NK-92 (cell line): Measurements from ENCODE around the gene NEURL4.
"Not testable (repeated sequence)": the region's sequence is repeated elsewhere in the genome, so short reads cannot be mapped to it uniquely, and the experiment has no call there.

Source experiments
- DNase-seq: peaks from one replicate; lab custom pipeline; 2025; ENCODE audit not compliant: unreplicated experiment; lab: John Stamatoyannopoulos, UW

NEURL4 gene

GRCh38 chr17:7328840-7329373 lies at the start of gene NEURL4:
Gene NEURL4 (minus strand): TSS chr17:7329335. CDS start chr17:7329312, 23 bp downstream.
- DNase-seq, result no peak

GRCh38 chr17:7374353-7374752 lies 45.2 kb upstream of the NEURL4 start:
- no peak for DNase-seq

GRCh38 chr17:7370853-7371252 lies 41.7 kb upstream of the NEURL4 start:
- no peak for DNase-seq

GRCh38 chr17:7369825-7370224 lies 40.7 kb upstream of the NEURL4 start:
- DNase-seq, result no peak

- DNase-seq, result not testable (repeated sequence)
These were observed 39.5 kb upstream of the NEURL4 start for GRCh38 chr17:7368599-7368994.

GRCh38 chr17:7367918-7368598 lies 38.9 kb upstream of the NEURL4 start:
- no peak for DNase-seq

- DNase-seq, result no peak
These were observed 37.9 kb upstream of the NEURL4 start for GRCh38 chr17:7367083-7367482.

- DNase-seq, result not testable (repeated sequence)
These were observed 36.8 kb upstream of the NEURL4 start for GRCh38 chr17:7365963-7366362.

GRCh38 chr17:7363311-7363710 lies 34.2 kb upstream of the NEURL4 start:
- no peak for DNase-seq

- DNase-seq, result no peak
These were observed 32.8 kb upstream of the NEURL4 start for GRCh38 chr17:7361906-7362305.

GRCh38 chr17:7357381-7357780 lies 28.2 kb upstream of the NEURL4 start:
- no peak for DNase-seq

GRCh38 chr17:7356756-7357155 lies 27.6 kb upstream of the NEURL4 start:
- no peak for DNase-seq

- no peak for DNase-seq
These were observed 27.0 kb upstream of the NEURL4 start for GRCh38 chr17:7356072-7356549.

GRCh38 chr17:7355573-7355972 lies 26.4 kb upstream of the NEURL4 start:
- no peak for DNase-seq

- DNase-seq, result no peak
These were observed 25.9 kb upstream of the NEURL4 start, which contains the start of gene TMEM95 for GRCh38 chr17:7355053-7355452. Gene TMEM95 (plus strand): TSS chr17:7355156. CDS start chr17:7355205, 49 bp downstream.

- no peak for DNase-seq
These were observed 25.2 kb upstream of the NEURL4 start for GRCh38 chr17:7354262-7354843.

GRCh38 chr17:7352910-7353635 lies 23.9 kb upstream of the NEURL4 start:
- no peak for DNase-seq

GRCh38 chr17:7352503-7352889 lies 23.4 kb upstream of the NEURL4 start:
- no peak for DNase-seq

- DNase-seq, result no peak
These were observed 22.7 kb upstream of the NEURL4 start, which contains the start of gene KCTD11 for GRCh38 chr17:7351665-7352502. Gene KCTD11 (plus strand): TSS chr17:7352162.

GRCh38 chr17:7348478-7349242 lies 19.5 kb upstream of the NEURL4 start:
- no peak for DNase-seq
